ENCODE data around the gene CAPN9. TPM values are rescaled to one million over a fixed set of nuclear protein-coding genes. Genes with fewer than 3 reads are reported as not detected.

The CAPN9 gene
- total RNA-seq, 4 donors from 2014 or later: 1.2 TPM; not detected in 3

DNA sequence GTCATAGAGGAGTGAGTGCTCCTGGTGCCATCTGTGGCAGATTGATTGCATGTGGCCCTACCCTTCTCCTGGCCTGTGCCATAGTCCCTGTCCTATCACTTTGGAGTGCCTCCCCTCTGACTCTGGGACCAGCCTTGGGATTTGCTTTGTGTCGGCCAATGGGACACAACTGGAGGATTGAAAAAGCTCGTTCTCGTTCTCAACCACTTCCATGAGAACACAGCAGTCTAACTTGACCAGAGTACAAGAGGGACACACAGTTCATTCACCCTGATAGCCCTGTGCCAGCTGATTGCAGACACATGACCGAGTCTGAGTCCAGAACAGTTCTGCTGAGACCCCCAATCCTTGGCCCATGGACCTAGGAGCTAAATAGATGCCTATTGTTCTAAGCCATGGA lies 73.4 kb downstream of the CAPN9 start:
- Histone ChIP-seq H3K27ac (no peak overlapping the region), H3K9me3 (no peaks in the 10 kb centered on the region), H3K36me3 (no peaks in the 10 kb centered on the region), H3K4me1 (peaks cover 0 to 36% (median 19%) of the 10 kb centered on the region in 3 donors), H3K4me3 (no peak overlapping the region), H3K27me3 (no peaks in the 10 kb centered on the region)
- TF ChIP-seq, protein P1, sequence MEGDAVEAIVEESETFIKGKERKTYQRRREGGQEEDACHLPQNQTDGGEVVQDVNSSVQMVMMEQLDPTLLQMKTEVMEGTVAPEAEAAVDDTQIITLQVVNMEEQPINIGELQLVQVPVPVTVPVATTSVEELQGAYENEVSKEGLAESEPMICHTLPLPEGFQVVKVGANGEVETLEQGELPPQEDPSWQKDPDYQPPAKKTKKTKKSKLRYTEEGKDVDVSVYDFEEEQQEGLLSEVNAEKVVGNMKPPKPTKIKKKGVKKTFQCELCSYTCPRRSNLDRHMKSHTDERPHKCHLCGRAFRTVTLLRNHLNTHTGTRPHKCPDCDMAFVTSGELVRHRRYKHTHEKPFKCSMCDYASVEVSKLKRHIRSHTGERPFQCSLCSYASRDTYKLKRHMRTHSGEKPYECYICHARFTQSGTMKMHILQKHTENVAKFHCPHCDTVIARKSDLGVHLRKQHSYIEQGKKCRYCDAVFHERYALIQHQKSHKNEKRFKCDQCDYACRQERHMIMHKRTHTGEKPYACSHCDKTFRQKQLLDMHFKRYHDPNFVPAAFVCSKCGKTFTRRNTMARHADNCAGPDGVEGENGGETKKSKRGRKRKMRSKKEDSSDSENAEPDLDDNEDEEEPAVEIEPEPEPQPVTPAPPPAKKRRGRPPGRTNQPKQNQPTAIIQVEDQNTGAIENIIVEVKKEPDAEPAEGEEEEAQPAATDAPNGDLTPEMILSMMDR (IDR thresholded peaks at IDR 0.05): no peak
- TF ChIP-seq EP300 (IDR thresholded peaks at IDR 0.05) (no peak), POLR2A (IDR thresholded peaks at IDR 0.05) (no peak), POLR2AphosphoS5 (IDR thresholded peaks at IDR 0.05) (no peak)
- WGBS, 2 donors (ENCODE audit: low coverage in 1 of 2): 80 to 100% methylated on average over 1 to 3 of the region's 4 CpGs
- ATAC-seq: no peak

DNA sequence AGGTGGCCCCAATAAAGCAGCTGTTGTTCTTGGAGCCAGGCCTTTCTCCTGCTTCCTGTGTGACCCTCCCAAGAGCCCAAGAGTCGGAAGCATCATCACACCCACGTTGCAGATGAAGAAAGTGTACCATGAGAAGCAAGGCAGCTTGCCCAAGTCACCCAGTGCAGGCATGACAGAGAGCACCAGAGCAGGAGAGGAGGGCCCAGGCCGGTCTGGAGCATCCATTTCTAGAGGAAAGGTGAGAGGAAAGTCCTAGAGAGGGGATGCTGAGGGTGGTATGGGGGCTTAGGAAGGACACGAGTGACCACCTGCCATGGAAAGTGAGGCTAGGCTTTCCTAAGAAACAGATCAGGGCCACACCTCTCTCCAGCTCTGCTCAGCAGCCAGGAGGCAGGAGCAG lies 74.2 kb downstream of the CAPN9 start:
- no peaks in the 10 kb centered on the region for H3K9me3 ChIP-seq
- no peak for ATAC-seq
- H3K27me3 ChIP-seq: no peaks in the 10 kb centered on the region
- WGBS, 2 donors (ENCODE audit: low coverage in 1 of 2): 80 to 87% methylated on average over 1 to 3 of the region's 4 CpGs
- peaks cover 0 to 42% (median 24%) of the 10 kb centered on the region in 3 donors for H3K4me1 ChIP-seq
- no peaks in the 10 kb centered on the region for H3K36me3 ChIP-seq
- H3K27ac ChIP-seq: no peak overlapping the region
- H3K4me3 ChIP-seq: no peak overlapping the region
- TF ChIP-seq, protein P1 (IDR thresholded peaks at IDR 0.05): no peak
- no peak for TF ChIP-seq EP300 (IDR thresholded peaks at IDR 0.05)
- no peak for TF ChIP-seq POLR2A (IDR thresholded peaks at IDR 0.05)
- TF ChIP-seq POLR2AphosphoS5 (IDR thresholded peaks at IDR 0.05): no peak

DNA sequence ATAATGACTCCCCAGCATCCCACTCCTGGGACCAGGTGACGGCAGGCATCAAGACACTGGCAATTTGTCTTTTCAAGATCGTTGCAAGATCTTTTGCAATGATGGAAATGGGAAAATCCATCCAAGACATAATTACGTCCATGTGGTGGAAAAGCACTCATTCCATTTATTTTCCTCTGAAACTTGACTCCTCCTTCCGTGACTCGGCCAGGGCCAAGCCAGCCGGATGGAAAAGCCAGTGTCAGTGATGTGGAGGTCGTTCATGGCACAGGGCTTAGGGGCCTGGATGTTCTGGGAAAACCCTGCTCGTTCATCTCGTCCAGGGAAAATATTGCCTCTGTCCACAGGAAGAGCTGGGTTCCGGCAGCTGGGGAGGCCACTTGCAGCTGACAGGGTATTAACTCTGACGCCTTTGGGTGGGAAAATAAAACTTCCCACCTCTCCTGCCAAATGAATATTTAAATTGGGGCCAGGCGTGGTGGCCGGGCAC lies 74.9 kb downstream of the CAPN9 start:
- WGBS, 2 donors (ENCODE audit: low coverage in 1 of 2): 27 to 53% methylated on average over 2 to 6 of the region's 13 CpGs
- no peaks in the 10 kb centered on the region for H3K36me3 ChIP-seq
- no peaks in the 10 kb centered on the region for H3K9me3 ChIP-seq
- H3K4me1 ChIP-seq: peaks cover 0 to 50% (median 24%) of the 10 kb centered on the region in 3 donors
- H3K27me3 ChIP-seq: no peaks in the 10 kb centered on the region
- H3K27ac ChIP-seq: peak overlapping the region in 3 of 4 donors; percentile 56 to 68 (median 67)
- ATAC-seq: peak; percentile 72
- TF ChIP-seq, protein P1 (IDR thresholded peaks at IDR 0.05): no peak
- no peak for TF ChIP-seq POLR2AphosphoS5 (IDR thresholded peaks at IDR 0.05)
- no peak for TF ChIP-seq EP300 (IDR thresholded peaks at IDR 0.05)
- no peak for TF ChIP-seq POLR2A (IDR thresholded peaks at IDR 0.05)
- no peak overlapping the region for H3K4me3 ChIP-seq

DNA sequence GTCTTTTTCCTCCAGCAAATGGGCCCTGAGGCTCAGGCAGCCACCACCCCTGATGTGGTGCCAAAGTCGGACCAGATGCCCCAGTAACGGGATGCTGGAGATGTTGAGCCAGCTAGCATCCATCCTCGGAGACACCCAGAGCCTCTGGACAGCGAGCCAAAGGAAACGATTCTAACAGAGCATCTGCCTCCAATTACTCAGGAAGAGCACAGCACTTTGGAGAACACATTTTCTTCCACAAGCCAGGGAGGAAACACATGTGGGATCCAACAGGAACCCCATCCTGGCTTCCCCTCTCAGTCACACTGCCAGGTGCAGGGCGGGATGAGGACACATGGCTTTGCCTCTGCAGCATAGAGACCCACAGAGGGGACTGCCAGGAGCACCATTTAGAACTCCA lies 76.2 kb downstream of the CAPN9 start:
- WGBS, 2 donors (ENCODE audit: low coverage in 1 of 2): 20% methylated on average over 1 of the region's 6 CpGs; no CpG with 5 or more reads in 1 of the 2 donors
- H3K4me3 ChIP-seq: no peak overlapping the region
- no peaks in the 10 kb centered on the region for H3K27me3 ChIP-seq
- no peaks in the 10 kb centered on the region for H3K36me3 ChIP-seq
- TF ChIP-seq EP300 (IDR thresholded peaks at IDR 0.05): no peak
- no peak for TF ChIP-seq POLR2A (IDR thresholded peaks at IDR 0.05)
- peak overlapping the region in 3 of 4 donors; percentile 56 to 68 (median 67) for H3K27ac ChIP-seq
- H3K9me3 ChIP-seq: no peaks in the 10 kb centered on the region
- H3K4me1 ChIP-seq: peaks cover 0 to 63% (median 26%) of the 10 kb centered on the region in 3 donors
- ATAC-seq: peak; percentile 49

DNA sequence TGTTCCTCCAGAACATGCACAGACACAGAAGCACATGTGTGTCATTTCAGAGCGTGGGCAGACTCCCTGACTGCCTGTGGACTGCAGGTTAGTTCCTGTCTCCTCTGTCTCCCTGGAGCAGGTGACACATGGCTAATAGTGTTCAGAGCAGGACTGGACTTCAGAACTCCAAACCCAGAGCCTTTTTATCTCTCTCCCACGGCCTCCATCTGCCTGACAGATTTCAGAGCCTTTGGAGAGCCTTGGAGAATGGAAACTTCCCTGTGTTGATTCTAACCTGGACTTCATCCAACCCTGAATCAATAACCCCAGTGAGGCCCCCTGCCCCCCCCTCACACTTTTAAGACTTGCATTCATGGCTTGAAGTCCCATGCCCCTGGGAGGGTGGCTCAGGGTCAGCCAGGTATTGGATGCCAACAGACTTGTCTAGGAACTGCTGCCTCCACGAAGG lies 76.8 kb downstream of the CAPN9 start:
- H3K4me1 ChIP-seq: peaks cover 0 to 68% (median 26%) of the 10 kb centered on the region in 3 donors

More for the DNA sequence above, 76.8 kb downstream of the CAPN9 start:
- Histone ChIP-seq H3K4me3 (no peak overlapping the region), H3K9me3 (no peaks in the 10 kb centered on the region), H3K27ac (peak overlapping the region in 3 of 4 donors; percentile 53 to 68 (median 56)), H3K27me3 (no peaks in the 10 kb centered on the region), H3K36me3 (no peaks in the 10 kb centered on the region)
- TF ChIP-seq POLR2AphosphoS5 (IDR thresholded peaks at IDR 0.05): no peak
- TF ChIP-seq POLR2A (IDR thresholded peaks at IDR 0.05): no peak
- TF ChIP-seq, protein P1 (IDR thresholded peaks at IDR 0.05): no peak
- TF ChIP-seq EP300 (IDR thresholded peaks at IDR 0.05): no peak
- ATAC-seq: no peak
- 70% methylated on average over 2 of the region's 3 CpGs; no CpG with 5 or more reads in 1 of the 2 donors for WGBS, 2 donors (ENCODE audit: low coverage in 1 of 2)

Data from gastroesophageal sphincter (tissue), 4 donors.